Purkinje cell (primary cell): Measurements from ENCODE around the gene CAPZA1. TPM values are rescaled to one million over a fixed set of nuclear protein-coding genes. Genes with fewer than 3 reads are reported as not detected.

Experiments used
- polyA plus RNA-seq: library from polyadenylated mRNA; unstranded; fragments of >200 nt; fragmentation: Nextera tagmentation; gene quantifications from 2 replicates; pipeline ENCODE4 v1.2.1, GENCODE V29; 2014

The CAPZA1 gene
- 156 and 220 TPM in 2 replicates for polyA plus RNA-seq

DNA sequence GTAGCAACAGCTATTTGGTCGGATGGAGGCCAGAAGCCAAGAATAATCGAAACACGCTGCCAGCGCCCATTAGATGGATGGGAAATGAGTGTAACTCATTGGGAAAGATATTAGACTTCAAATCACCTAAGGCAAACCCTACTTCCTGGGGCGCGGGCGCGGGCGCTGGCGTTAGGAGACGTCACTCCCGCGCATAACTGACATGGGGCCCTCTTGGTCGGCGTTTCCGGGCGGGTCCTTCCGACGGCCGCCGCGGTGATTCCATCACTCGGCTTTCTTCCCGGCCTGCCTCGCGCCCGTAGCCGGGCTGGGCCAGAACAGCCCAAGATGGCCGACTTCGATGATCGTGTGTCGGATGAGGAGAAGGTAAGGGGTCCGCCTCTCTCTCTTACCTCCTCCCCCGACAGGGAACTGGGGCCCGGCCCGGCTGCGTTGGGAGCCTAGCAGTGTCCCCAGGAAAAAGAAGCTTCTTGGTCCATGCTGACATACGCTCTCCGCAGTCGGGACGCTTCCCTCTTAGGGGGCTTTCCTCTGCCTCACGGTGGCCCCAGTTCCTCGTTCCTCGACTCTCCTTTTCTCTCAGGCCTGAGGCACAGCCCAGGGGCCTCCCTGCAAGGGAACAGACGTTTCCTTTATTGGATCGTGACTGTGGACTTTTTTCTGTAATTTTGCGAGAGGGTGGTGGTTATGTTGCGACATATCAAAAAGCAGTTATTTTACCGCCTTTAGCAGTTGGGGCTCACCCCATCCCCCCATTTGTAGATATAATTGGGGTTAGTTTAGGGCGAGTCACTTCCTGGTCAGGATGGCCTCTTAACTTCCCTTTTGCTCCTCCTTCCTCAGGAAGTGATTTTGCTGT is at the start of gene CAPZA1:
TSS of gene CAPZA1 (plus strand) at position 315 of the 859 bp plus-strand sequence. CDS start at position 328, 13 bp downstream.

DNA sequence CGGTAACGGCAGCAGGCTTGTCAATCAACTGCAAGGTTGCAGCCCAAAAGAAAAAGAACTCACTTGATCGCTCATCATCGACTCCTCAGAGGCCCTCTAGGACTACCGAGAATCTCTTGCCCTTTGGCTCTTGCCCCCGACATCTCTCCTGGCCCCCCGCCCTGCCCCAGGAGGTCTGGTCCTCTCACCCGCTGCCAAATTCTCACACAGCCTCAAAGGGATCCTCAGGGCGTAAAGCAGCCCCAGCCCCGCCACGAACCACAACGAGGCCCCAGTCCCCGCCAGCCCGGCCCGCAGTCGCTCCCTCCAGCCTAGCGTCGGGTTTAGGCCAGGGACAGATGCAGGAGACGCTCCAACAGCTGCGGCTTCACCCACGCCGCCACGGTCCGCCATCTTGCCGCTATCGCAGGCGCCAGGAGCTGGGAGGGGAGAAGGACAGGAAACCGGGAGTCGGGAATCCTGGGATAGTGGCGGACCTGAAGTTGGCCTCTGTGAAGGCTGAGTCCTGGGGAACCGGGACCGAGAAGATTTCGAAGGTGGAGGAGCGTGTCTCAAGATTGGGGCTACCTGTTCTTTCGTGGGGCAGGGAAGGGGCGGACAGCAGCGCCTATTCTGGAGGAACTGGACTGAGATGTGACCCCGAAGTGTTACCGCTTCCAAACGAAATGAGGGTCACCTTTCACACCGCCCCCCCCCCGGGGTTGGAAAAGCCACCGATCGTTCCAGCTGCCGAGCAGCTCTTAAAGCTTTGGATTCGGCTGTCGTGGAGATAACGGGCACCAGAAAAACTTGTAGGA is 713 bp upstream of the CAPZA1 start, which contains the start of gene ST7L:
TSS of gene ST7L (minus strand) at position 421 of the 797 bp plus-strand sequence. CDS start at position 393, 28 bp downstream.

DNA sequence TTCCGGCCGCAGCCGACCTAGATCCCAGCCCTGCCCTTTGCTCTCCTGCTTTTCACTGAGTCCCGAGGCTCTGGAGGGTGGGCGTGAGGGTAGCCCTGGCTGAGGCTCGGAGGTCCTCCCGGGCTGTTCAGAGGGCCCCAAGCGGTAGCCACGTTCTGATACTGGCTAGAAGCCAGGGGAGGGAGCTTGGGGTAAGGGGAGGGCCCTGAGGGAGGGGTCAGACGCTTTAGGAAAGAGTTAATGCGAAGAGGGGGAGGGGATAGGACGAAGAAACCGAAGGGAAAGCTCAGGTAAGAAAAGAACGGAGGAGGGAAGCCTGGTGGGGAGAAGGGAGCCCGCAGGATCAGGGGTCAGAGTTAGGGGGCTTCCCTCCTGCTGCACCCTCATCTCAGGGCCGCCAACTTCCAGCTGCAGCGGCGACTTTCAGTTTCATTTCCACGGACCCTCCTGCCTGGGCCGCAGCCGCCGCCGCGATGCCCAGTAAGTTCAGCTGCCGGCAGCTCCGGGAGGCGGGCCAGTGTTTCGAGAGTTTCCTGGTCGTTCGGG is 54.9 kb downstream of the CAPZA1 start, which contains the start of gene MOV10:
TSS of gene MOV10 (plus strand) at position 220 of the 546 bp plus-strand sequence. CDS start at position 474, 254 bp downstream.

DNA sequence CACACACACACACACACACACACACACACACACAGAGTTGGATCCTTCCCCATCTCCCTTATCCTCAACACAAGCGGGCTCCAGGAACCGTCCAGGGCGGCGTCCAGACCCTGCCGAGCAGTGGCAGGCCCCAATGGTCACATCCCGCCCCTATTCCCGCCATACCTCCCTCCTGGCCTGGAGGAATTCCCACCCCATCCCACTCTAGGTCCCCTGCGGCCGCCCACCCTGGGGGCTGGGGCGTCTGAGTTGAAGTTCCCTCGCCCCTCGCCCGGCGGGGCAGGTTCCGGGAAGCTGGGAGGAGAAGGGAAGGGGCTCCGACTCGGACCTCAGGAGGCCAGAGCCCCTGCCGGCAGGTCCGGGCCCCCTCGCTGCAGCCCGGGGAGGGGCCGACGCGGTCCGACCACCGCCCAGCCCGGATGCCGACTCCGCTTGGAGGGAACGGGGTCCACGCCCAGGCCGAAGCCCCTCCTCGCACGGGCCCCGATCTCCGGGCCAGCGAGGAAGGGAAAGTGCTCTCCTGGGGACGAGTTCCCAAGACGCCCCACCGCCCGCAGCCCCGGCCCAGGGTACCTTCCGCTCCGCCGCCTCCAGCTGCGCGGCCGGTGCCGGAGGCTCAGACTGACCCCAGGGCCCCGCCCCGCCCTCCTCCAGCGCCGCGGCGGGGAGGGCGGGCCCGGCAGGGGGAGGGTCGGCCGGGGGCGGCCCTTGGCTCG is 87.0 kb downstream of the CAPZA1 start, which contains the start of gene RHOC:
TSS of gene RHOC (minus strand) at position 623 of the 716 bp plus-strand sequence. CDS start 3,328 bp downstream, outside the sequence.

DNA sequence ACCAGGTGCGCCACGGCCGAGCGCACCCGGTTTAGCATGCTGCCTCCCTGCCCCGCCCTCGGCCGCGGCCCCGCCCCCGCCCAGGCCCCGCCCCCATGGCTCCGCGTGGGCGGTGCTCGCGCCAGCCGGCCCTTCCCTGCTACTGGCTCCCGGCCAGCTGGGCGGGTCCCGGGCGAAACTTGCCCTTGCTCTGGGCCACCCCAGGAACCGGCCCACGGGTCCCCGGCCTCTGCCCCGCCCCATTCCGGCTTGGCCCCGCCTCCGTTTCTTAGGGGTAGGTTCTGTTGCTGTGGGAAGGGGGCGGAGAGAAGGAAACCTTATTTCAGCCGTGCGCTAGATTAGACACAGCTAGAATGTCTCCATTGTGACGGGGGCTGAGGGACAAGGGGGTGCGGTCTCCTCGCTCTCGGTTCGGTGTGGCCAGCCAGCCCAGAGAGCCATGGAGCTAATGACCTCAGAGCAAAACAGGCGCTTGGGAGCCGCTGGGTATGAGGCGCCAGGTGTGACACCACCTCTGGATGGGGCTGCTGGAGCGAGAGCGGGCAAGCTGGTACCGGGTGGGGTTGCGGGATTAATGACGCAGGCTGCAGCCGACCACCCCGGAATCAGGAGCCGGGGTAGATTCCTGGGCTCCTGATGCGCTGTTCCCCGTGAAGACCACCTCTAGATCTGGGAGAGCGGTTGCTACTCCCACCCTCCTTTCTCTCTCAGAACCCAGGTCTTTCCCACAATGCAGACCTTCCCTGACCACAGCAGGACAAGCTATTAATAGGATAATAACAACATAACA is 95.8 kb downstream of the CAPZA1 start, which contains the start of gene PPM1J:
TSS of gene PPM1J (minus strand) at position 69 of the 790 bp plus-strand sequence. CDS start at position 38, 31 bp downstream.

Other genes with a start within 250 kb of the CAPZA1 start
- 20.9 and 38.0 TPM in 2 replicates for gene CTTNBP2NL, start 223.6 kb upstream of the CAPZA1 start, polyA plus RNA-seq
- 1.3 and 2.2 TPM in 2 replicates for gene WNT2B, start 110.9 kb upstream of the CAPZA1 start, polyA plus RNA-seq
- 15.9 and 28.1 TPM in 2 replicates for gene ST7L, start 691 bp upstream of the CAPZA1 start, polyA plus RNA-seq
- 0.85 TPM in 1 of 2 replicates, not detected in the other for gene MOV10, start 54.8 kb downstream of the CAPZA1 start, polyA plus RNA-seq
- gene RHOC, start 87.3 kb downstream of the CAPZA1 start, polyA plus RNA-seq: 4.3 and 8.2 TPM in 2 replicates
- gene PPM1J, start 95.5 kb downstream of the CAPZA1 start, polyA plus RNA-seq: 12.6 and 24.7 TPM in 2 replicates